Osteocyte (in vitro differentiated cells): ENCODE data around the gene GPR157. TPM values are rescaled to one million over a fixed set of nuclear protein-coding genes. Genes with fewer than 3 reads are reported as not detected.
A peak's percentile ranks its signal among the peaks of the same experiment; 100 is the strongest.

Source experiments
- DNase-seq: peaks from one replicate; pipeline ENCODE4 v3.0.0; 2021; ENCODE audit warnings: mixed read lengths; ENCODE audit not compliant: unreplicated experiment; ENCODE audit errors: extremely low spot score
- H3K27ac Mint-ChIP-seq: one replicate; pipeline ENCODE4 v1.8.0; 2021; ENCODE audit warnings: mild to moderate bottlenecking, mixed read lengths; ENCODE audit not compliant: unreplicated experiment
- H3K27me3 Mint-ChIP-seq: one replicate; pipeline ENCODE4 v1.8.0; 2021; ENCODE audit warnings: mixed read lengths; ENCODE audit not compliant: unreplicated experiment
- H3K36me3 Mint-ChIP-seq: one replicate; pipeline ENCODE4 v1.8.0; 2021; ENCODE audit warnings: mixed read lengths; ENCODE audit not compliant: unreplicated experiment
- H3K4me1 Mint-ChIP-seq: one replicate; pipeline ENCODE4 v1.8.0; 2021; ENCODE audit warnings: mixed read lengths; ENCODE audit not compliant: unreplicated experiment
- H3K4me3 Mint-ChIP-seq: one replicate; pipeline ENCODE4 v1.8.0; 2021; ENCODE audit warnings: mild to moderate bottlenecking, moderate library complexity, mixed read lengths; ENCODE audit not compliant: unreplicated experiment
- H3K9me3 Mint-ChIP-seq: one replicate; pipeline ENCODE4 v1.8.0; 2021; ENCODE audit warnings: mixed read lengths; ENCODE audit not compliant: unreplicated experiment
- total RNA-seq: library from RNA; stranded (reverse); gene quantifications from 2 replicates; pipeline ENCODE4 v1.2.1, GENCODE V29; 2021
- TF ChIP-seq, protein P1 (sequence below): fragments of 200-600 bp; sonication (generic); IDR thresholded peaks from 2 replicates; pipeline ENCODE4 v1.5.0; 2021; ENCODE audit warnings: antibody characterized with exemption, mild to moderate bottlenecking, moderate library complexity

GPR157 gene
- total RNA-seq, 1 donor from 2014 or later = 4.1 TPM

DNA sequence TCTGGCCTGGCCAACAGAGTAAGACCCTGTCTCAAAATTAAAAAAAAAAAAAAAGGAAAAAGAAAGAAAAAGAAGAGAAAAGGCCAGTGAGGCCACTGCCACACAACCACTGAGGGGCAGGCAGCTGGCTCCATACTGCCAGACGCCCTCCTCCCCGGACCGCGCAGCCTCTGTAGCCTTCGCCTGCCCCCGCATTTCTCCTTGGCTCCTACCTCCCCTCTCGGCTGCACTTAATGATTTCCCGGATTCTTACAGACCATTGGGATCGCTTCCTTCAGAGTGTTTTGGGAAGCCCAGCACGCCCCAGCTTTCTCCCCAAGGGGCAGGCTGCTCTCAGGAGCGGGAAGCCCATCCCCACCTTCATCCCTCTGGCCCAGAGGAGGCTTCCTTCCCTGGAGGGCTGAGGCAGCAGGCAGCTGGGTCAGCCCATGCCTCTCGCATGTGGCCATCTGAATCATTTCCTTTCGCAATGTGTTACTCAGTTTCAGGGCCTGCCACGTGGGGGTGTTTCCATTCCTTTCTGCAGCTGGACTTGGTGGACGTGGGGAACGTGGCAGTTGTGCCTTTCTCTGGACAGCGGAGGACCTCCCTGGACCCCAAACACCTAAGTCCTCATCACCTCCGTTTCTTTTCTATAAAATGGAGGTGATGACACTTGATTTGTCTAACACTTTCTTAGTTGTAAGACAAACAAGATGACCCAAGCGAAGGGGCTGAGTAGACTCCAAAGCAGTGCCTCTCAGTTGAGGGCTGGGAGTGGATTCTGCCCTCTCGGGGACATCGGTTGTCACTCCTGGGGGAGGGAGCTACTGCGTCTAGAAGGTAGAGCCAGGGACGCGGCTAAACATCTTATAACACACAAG is 61.7 kb downstream of the GPR157 start:
- H3K4me1 Mint-ChIP-seq = peaks cover 48% of the 10 kb centered on the region
- no peaks in the 10 kb centered on the region for H3K36me3 Mint-ChIP-seq
- H3K27me3 Mint-ChIP-seq = no peaks in the 10 kb centered on the region
- no peak overlapping the region for H3K4me3 Mint-ChIP-seq
- H3K9me3 Mint-ChIP-seq = no peaks in the 10 kb centered on the region
- H3K27ac Mint-ChIP-seq = peak overlapping the region; percentile 76
- no peak for DNase-seq
- TF ChIP-seq, protein P1, sequence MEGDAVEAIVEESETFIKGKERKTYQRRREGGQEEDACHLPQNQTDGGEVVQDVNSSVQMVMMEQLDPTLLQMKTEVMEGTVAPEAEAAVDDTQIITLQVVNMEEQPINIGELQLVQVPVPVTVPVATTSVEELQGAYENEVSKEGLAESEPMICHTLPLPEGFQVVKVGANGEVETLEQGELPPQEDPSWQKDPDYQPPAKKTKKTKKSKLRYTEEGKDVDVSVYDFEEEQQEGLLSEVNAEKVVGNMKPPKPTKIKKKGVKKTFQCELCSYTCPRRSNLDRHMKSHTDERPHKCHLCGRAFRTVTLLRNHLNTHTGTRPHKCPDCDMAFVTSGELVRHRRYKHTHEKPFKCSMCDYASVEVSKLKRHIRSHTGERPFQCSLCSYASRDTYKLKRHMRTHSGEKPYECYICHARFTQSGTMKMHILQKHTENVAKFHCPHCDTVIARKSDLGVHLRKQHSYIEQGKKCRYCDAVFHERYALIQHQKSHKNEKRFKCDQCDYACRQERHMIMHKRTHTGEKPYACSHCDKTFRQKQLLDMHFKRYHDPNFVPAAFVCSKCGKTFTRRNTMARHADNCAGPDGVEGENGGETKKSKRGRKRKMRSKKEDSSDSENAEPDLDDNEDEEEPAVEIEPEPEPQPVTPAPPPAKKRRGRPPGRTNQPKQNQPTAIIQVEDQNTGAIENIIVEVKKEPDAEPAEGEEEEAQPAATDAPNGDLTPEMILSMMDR = peak; percentile 9

DNA sequence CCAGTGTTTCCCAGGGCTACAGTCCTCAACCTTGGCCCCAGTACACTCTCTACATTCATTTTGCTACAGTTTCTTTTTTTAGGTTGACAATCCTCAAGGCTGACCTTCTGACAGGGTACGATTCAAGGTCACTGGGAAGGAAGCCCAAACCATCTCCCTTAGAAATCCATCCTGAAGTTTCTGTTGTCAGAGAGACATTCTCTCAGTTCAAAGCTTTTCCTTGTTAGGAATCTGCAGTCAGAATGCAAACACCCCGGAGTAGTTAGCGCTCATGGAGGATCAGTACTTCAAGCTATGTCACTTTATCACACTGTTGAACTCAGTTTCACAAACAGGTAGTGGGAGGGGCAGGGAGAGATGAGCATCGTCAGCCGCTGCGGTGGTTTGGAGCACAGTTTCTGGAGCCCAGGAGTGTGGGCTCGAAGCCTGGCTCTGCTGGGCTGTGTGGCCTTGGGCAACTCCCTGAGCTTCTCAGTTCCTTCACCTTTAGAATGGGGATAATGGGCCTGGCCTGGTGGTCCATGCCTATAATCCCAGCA is 63.6 kb downstream of the GPR157 start:
- H3K4me3 Mint-ChIP-seq = no peak overlapping the region
- H3K27ac Mint-ChIP-seq = no peak overlapping the region
- H3K9me3 Mint-ChIP-seq = no peaks in the 10 kb centered on the region
- H3K4me1 Mint-ChIP-seq = peaks cover 61% of the 10 kb centered on the region
- TF ChIP-seq, protein P1 = no peak
- H3K27me3 Mint-ChIP-seq = no peaks in the 10 kb centered on the region
- no peak for DNase-seq
- no peaks in the 10 kb centered on the region for H3K36me3 Mint-ChIP-seq

DNA sequence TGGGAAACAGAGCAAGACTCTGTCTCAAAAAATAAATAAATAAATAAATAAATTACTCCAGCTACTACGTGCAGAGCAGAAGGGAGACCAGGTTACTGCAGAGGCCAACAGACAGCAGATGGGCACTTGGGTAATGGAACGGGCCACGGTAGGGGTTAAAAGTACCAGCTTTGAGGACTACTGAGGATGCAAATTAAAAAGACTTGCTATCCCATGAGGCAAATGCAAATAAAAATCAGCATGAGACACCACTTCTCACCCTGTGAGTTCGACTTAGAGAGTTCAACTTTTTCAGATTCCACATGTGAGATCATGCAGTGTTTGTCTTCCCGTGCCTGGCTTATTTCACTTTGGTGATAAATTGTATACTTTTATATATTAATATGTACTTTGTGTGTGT is 66.1 kb downstream of the GPR157 start:
- Mint-ChIP-seq H3K36me3 (no peaks in the 10 kb centered on the region), H3K4me3 (no peak overlapping the region), H3K27ac (no peak overlapping the region), H3K4me1 (peaks cover 52% of the 10 kb centered on the region), H3K9me3 (no peaks in the 10 kb centered on the region), H3K27me3 (no peaks in the 10 kb centered on the region)
- TF ChIP-seq, protein P1 = no peak
- no peak for DNase-seq

DNA sequence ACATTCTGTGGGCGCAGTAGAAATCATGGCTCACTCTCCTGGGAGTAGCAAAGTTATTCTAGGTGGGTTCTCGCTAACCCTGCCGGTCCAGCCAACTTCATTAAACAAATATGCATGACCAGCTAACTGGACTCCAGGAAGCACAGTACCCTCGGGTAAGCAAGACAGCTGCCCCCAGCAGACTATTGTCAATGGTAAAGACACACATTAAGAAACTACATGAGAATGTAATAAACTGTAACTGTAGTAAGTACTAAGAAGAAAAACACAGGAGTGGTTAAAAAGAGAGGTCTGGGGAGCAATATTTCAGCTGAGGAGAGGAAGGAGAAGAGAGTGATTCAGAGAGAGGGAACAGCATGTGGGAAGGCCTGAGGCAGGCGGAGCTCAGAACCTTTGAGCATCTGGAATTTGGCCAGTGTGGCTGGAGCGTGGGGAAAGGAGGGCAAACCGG is 66.9 kb downstream of the GPR157 start:
- peaks cover 46% of the 10 kb centered on the region for H3K4me1 Mint-ChIP-seq
- H3K4me3 Mint-ChIP-seq = no peak overlapping the region
- DNase-seq = no peak
- H3K27ac Mint-ChIP-seq = peak overlapping the region; percentile 89
- H3K36me3 Mint-ChIP-seq = no peaks in the 10 kb centered on the region
- TF ChIP-seq, protein P1 = no peak
- no peaks in the 10 kb centered on the region for H3K27me3 Mint-ChIP-seq
- no peaks in the 10 kb centered on the region for H3K9me3 Mint-ChIP-seq

DNA sequence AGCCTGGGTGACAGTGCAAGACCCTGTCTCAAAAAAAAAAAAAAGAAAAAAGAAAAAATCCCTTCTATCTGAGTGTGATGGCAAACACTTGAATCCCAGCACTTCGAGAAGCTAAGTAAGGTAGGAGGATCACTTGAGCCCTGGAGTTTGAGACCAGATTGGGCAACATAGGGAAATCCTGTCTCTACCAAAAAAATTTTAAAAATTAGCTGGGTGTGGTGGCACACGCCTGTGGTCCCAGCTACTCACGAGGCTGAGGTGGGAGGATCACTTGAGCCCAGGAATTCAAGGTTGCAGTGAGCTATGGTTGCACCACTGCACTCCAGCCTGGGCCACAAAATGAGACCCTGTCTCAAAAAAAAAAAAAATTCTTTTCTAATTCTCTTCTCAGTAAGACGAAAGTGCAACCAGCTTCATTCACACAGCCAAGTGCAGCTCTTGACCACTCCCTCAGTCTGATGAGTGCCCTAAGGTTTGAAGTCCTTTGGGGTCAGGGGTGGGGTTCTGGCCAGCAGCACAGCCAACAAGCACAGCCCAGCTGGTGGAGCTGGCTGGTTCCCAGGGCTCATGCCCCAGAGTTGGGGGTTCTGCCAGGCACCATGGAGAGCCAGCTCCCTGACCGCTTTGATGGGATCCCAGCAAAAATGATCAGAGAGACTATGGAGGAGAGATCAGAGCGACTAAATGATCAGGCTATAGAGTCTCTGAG is 67.5 kb downstream of the GPR157 start:
- H3K4me3 Mint-ChIP-seq = peak overlapping the region; percentile 18
- H3K27me3 Mint-ChIP-seq = no peaks in the 10 kb centered on the region
- H3K36me3 Mint-ChIP-seq = no peaks in the 10 kb centered on the region
- TF ChIP-seq, protein P1 = no peak
- no peaks in the 10 kb centered on the region for H3K9me3 Mint-ChIP-seq
- no peak for DNase-seq
- peak overlapping the region; percentile 89 for H3K27ac Mint-ChIP-seq
- H3K4me1 Mint-ChIP-seq = peaks cover 40% of the 10 kb centered on the region
